Measurements from ENCODE around the gene ASB15. TPM values are rescaled to one million over a fixed set of nuclear protein-coding genes. Genes with fewer than 3 reads are reported as not detected.
"Not testable (repeated sequence)": the region's sequence is repeated elsewhere in the genome, so short reads cannot be mapped to it uniquely, and the experiment has no call there.

ASB15 gene
- total RNA-seq (10 to 100 TPM; 15.6 to 56.7 (median 39.5) TPM), polyA plus RNA-seq (23.7 TPM)
- long read RNA-seq, donor 1, transcript ASB15-205 (12 exons, 2,956 nt): major isoform, 5 of 52 reads
- long read RNA-seq, donor 1, partial matches to known transcripts: 2 of 52 reads
- long read RNA-seq, donor 1, other reads (novel, unspliced or antisense): 45 of 52 reads
- long read RNA-seq, donor 2, transcript ASB15-205 (12 exons, 2,956 nt): major isoform, 5 of 25 reads
- long read RNA-seq, donor 2, partial matches to known transcripts: 3 of 25 reads
- long read RNA-seq, donor 2, other reads (novel, unspliced or antisense): 17 of 25 reads
- long read RNA-seq, donor 3, partial matches to known transcripts: 2 of 55 reads
- long read RNA-seq, donor 3, other reads (novel, unspliced or antisense): 49 of 55 reads
- long read RNA-seq, donor 4, partial matches to known transcripts: 0 of 36 reads
- long read RNA-seq, donor 4, other reads (novel, unspliced or antisense): 34 of 36 reads

DNA sequence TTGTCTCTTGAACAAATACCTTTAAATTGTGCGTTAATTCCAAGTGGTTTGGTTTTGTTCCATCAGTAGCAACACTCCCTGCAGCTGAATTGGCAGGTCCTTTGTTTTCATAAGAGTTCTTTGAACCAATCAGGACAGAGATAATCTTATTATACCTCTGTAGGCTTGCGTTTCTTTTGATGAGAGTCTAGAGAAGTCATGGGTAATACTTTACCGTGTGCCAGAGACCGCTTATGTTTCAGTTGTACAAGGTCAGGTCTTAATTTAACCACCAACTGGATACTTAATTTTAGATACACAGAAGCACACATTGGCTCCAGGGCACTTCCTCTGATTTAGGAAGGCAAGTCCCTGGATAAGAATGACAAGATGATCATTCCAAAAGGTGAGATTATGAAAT, at the start of gene ASB15:
TSS of gene ASB15 (plus strand) at position 292 of the 400 bp plus-strand sequence. CDS start 12,682 bp downstream, outside the sequence.
- Histone ChIP-seq H3K4me1 (ENCODE audit: control insufficient read depth, insufficient read depth, low read length) (no peaks in the 10 kb centered on the region), H3K4me3 (ENCODE audit: low read length) (peak within 1 kb of the TSS; percentile 48), H3K27me3 (ENCODE audit: control insufficient read depth, insufficient read depth) (no peaks in the 10 kb centered on the region), H3K9me3 (ENCODE audit: control insufficient read depth, low read length) (no peaks in the 10 kb centered on the region), H3K27ac (ENCODE audit: low read length) (peak within 1 kb of the TSS; percentile 52)
- intact Hi-C loops (cut with DNase I): no loop called here
- peak; percentile 88 to 91 for ATAC-seq
- DNase-seq: no peak
- 55% methylated on average over 4 of the region's 4 CpGs for WGBS

DNA sequence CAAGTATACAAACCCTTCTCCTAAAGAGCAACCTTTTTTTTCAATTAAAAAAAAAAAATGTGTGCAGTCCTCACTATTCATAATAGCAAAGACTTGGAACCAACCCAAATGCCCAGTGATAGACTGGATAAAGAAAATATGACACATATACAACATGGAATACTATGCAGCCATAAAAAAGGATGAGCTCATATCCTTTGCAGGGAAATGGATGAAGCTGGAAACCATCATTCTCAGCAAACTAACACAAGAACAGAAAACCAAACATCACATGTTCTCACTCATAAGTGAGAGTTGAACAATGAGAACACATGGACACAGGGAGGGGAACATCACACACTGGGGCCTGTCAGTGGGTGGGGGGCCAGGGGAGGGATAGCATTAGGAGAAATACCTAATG, 49.5 kb upstream of the ASB15 start:
- H3K27ac ChIP-seq (ENCODE audit: low read length); ATAC-seq; H3K9me3 ChIP-seq (ENCODE audit: control insufficient read depth, low read length); H3K27me3 ChIP-seq (ENCODE audit: control insufficient read depth, insufficient read depth); intact Hi-C loops (cut with DNase I); DNase-seq; H3K4me1 ChIP-seq (ENCODE audit: control insufficient read depth, insufficient read depth, low read length); H3K4me3 ChIP-seq (ENCODE audit: low read length): not testable (repeated sequence)

DNA sequence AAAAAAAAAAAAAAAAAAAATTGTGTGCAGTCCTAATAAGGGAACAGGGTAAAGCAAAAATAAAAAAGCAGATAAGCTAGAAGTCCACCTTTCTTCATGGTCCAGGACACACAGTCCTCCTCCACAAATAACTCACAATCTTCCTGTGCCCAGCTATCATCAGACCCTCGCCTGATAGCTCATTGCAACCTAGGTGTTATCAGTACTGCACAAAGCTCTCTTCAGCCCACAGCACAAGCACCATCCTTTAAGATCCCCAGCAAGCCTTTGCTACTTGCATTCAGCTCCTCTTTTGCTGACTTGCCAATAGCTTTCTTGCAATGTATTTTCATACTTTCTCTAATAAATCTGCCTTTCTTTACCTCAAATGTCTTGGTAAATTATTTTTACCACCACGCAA, 49.0 kb upstream of the ASB15 start:
- peaks cover 4% of the 10 kb centered on the region for H3K4me1 ChIP-seq (ENCODE audit: control insufficient read depth, insufficient read depth, low read length)
- ATAC-seq (peak in 1 of 2 donors; percentile 75), DNase-seq (no peak)
- H3K9me3 ChIP-seq (ENCODE audit: control insufficient read depth, low read length): no peaks in the 10 kb centered on the region
- no peaks in the 10 kb centered on the region for H3K27me3 ChIP-seq (ENCODE audit: control insufficient read depth, insufficient read depth)
- peak overlapping the region; percentile 58 for H3K27ac ChIP-seq (ENCODE audit: low read length)
- no peak overlapping the region for H3K4me3 ChIP-seq (ENCODE audit: low read length)
- intact Hi-C loops (cut with DNase I): no loop called here
- WGBS: 83% methylated on average over 2 of the region's 2 CpGs

DNA sequence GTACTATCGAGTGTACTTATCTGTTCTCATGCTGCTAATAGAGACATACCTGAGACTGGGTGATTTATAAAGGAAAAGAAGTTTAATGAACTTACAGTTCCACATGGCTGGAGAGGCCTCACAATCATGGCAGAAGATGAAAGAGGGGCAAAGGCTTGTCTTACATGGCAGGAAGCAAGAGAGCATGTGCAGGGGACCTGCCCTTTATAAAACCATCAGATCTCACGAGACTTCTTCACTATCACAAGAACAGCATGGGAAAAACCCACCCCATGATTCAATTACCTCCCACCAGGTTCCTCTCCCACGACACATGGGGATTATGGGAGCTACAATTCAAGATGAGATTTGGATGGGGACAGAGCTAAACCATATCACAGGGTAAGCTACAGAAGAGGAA, 48.5 kb upstream of the ASB15 start:
- no peak for DNase-seq
- H3K4me1 ChIP-seq (ENCODE audit: control insufficient read depth, insufficient read depth, low read length): peaks cover 4% of the 10 kb centered on the region
- peak overlapping the region; percentile 17 for H3K27ac ChIP-seq (ENCODE audit: low read length)
- H3K9me3 ChIP-seq (ENCODE audit: control insufficient read depth, low read length): no peaks in the 10 kb centered on the region
- no peak for ATAC-seq
- no peaks in the 10 kb centered on the region for H3K27me3 ChIP-seq (ENCODE audit: control insufficient read depth, insufficient read depth)
- H3K4me3 ChIP-seq (ENCODE audit: low read length): no peak overlapping the region
- 72% methylated on average over 3 of the region's 3 CpGs for WGBS
- intact Hi-C loops (cut with DNase I): no loop called here

DNA sequence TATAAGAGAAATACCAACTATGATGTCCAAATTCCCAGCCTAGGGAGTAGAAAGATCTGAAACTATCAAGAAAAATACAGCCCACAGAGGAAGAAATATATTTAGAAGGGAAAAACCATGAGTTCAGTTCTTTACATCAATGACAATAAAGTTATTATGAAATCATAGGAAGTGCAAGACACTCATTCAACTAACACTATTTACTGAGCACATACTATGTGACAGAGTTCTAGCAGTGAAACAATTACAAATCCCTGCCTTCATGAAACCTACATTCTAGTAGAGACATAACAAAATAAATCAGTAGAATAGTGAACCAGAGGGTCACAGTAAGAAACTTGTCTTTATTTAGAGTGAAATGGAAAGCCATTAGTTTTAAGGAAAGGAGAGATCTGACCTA, 46.1 kb upstream of the ASB15 start:
- no peak overlapping the region for H3K27ac ChIP-seq (ENCODE audit: low read length)
- H3K4me1 ChIP-seq (ENCODE audit: control insufficient read depth, insufficient read depth, low read length): peaks cover 4% of the 10 kb centered on the region
- no peak for ATAC-seq
- H3K4me3 ChIP-seq (ENCODE audit: low read length): peak overlapping the region; percentile 89
- H3K27me3 ChIP-seq (ENCODE audit: control insufficient read depth, insufficient read depth): no peaks in the 10 kb centered on the region
- intact Hi-C loops (cut with DNase I): no loop called here
- DNase-seq: no peak
- no peaks in the 10 kb centered on the region for H3K9me3 ChIP-seq (ENCODE audit: control insufficient read depth, low read length)

DNA sequence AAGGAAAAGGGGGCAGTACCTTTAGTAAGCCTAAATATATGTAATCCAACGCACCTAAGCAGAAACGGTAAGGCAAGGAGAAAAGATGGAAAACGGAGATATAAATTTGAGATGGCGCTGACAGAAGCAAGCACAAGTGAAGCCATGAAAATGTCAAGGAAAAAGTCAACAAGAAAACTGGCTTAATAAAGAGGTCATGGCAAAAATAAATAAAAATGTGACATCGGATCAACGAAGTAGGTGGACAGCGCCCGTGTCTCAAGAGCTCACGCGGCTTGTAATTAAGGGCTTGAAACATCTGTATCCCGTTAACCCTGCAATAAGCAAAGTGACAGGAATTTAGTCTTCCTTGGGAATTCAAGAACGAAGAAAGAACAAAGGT, 44.6 kb upstream of the ASB15 start:
- ATAC-seq: peak; percentile 4 to 12
- WGBS: 3% methylated on average over 12 of the region's 12 CpGs
- intact Hi-C loops (cut with DNase I): no loop called here

DNA sequence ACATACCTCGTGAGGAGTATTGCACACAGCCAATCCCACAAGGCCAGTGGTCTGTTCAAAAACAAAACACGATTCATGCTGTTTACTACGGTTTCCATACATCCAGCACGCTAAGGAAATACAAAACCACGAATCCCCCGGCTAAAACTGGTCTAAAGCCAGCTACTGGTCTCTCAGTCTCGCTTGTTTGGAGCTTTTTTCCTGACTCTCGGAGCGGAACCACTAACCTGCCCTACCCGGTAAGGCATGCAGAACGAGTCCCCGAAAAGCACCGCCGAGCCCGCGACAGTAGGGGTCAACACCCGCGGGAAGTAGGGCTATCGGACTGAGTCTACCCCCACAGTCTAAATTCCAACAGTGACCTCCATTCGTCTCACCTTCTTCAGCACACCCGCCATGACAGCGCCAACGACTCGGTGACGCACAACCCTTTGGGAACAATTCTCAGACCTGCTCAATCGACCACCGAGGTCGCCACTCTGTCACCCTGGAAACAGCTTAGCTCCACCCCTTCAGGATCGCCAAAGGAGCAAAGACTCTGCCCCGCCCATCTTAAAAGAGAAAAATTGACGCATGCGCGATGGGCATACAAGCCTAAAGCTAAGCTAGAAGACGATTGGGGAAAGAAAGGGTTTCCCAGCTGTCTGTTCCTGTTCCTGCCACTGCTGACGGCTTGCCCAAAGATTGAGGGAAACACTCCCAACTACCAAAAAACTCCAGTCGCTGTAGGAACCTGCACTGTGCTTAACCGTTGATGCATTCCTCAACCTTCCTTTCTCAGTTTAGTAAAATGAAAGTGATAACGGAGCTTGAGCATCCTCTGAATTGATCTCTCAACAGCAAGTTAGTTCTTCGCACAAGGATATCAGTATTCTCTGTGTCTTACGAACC, 44.0 kb upstream of the ASB15 start, which contains the start of gene NDUFA5:
TSS of gene NDUFA5 (minus strand) at position 421 of the 891 bp plus-strand sequence. CDS start at position 398, 23 bp downstream.
- ATAC-seq (peak; percentile 99), DNase-seq (peak; percentile 97)
- Histone ChIP-seq H3K4me1 (ENCODE audit: control insufficient read depth, insufficient read depth, low read length) (peaks cover 4% of the 10 kb centered on the region), H3K9me3 (ENCODE audit: control insufficient read depth, low read length) (no peaks in the 10 kb centered on the region), H3K4me3 (ENCODE audit: low read length) (peak within 1 kb of the TSS; percentile 89), H3K27me3 (ENCODE audit: control insufficient read depth, insufficient read depth) (no peaks in the 10 kb centered on the region), H3K27ac (ENCODE audit: low read length) (peak within 1 kb of the TSS; percentile 91)
- under 1% methylated on average over 40 of the region's 40 CpGs for WGBS
- intact Hi-C loops (cut with DNase I): no loop called here

More for the DNA sequence above, 44.6 kb upstream of the ASB15 start:
- Histone ChIP-seq H3K9me3 (ENCODE audit: control insufficient read depth, low read length) (no peaks in the 10 kb centered on the region), H3K4me3 (ENCODE audit: low read length) (peak overlapping the region; percentile 89), H3K27me3 (ENCODE audit: control insufficient read depth, insufficient read depth) (no peaks in the 10 kb centered on the region), H3K4me1 (ENCODE audit: control insufficient read depth, insufficient read depth, low read length) (peaks cover 4% of the 10 kb centered on the region), H3K27ac (ENCODE audit: low read length) (peak overlapping the region; percentile 91)
- peak in 1 of 3 donors; percentile 18 for DNase-seq

DNA sequence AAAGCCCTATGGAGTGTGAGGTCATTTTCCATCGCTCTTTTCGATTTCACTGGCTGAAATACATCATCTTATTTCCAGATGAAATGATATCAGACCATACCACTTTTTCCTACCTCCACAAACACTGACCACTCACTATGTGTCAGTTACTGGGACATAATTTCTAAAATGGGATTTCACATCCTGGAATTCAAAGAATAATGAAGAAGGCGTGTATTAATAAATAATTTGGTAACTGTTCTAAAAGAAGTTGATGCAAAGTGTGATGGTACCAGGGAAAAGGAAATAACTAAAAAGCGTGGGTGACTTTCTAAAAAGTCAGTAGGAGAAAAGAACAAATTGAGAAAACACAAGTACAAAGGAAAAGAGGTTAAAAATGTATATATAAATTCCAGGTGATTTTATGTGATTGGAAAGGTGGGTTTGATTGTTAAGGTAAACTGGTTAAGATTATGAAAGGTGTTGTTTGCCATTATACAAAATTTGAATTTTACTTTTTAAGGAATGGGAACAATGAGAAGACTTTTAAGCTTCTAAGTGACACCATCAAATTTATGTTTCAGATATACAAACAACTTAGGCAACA, 43.2 kb upstream of the ASB15 start:
- H3K4me1 ChIP-seq (ENCODE audit: control insufficient read depth, insufficient read depth, low read length): peaks cover 4% of the 10 kb centered on the region
- intact Hi-C loops (cut with DNase I): no loop called here
- no peak for DNase-seq
- WGBS: 42% methylated on average over 4 of the region's 4 CpGs
- H3K4me3 ChIP-seq (ENCODE audit: low read length): peak overlapping the region; percentile 89
- no peaks in the 10 kb centered on the region for H3K27me3 ChIP-seq (ENCODE audit: control insufficient read depth, insufficient read depth)
- no peak for ATAC-seq
- H3K27ac ChIP-seq (ENCODE audit: low read length): peak overlapping the region; percentile 80
- H3K9me3 ChIP-seq (ENCODE audit: control insufficient read depth, low read length): no peaks in the 10 kb centered on the region

DNA sequence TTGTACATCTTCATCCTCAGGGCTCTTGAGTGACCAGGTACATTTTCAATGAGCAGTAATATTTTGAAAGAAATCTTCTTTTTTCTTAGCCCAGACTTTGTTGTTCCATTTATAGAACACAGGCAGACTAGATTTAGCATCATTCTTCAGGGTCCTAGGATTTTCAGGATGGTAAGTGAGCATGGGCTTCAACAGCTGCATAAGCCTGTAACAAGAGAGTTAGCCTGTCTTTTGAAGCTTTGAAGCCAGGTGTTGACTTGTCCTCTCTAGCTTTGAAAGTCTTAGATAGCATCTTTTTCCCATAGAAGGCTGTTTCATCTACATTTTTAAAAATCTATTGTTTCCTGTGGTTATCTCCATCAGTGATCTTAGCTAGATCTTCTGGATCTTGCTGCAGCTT, 39.5 kb upstream of the ASB15 start:
- Histone ChIP-seq H3K9me3 (ENCODE audit: control insufficient read depth, low read length) (no peaks in the 10 kb centered on the region), H3K4me3 (ENCODE audit: low read length) (no peak overlapping the region), H3K27ac (ENCODE audit: low read length) (no peak overlapping the region), H3K4me1 (ENCODE audit: control insufficient read depth, insufficient read depth, low read length) (no peaks in the 10 kb centered on the region), H3K27me3 (ENCODE audit: control insufficient read depth, insufficient read depth) (no peaks in the 10 kb centered on the region)
- intact Hi-C loops (cut with DNase I): no loop called here
- ATAC-seq (no peak), DNase-seq (no peak)

DNA sequence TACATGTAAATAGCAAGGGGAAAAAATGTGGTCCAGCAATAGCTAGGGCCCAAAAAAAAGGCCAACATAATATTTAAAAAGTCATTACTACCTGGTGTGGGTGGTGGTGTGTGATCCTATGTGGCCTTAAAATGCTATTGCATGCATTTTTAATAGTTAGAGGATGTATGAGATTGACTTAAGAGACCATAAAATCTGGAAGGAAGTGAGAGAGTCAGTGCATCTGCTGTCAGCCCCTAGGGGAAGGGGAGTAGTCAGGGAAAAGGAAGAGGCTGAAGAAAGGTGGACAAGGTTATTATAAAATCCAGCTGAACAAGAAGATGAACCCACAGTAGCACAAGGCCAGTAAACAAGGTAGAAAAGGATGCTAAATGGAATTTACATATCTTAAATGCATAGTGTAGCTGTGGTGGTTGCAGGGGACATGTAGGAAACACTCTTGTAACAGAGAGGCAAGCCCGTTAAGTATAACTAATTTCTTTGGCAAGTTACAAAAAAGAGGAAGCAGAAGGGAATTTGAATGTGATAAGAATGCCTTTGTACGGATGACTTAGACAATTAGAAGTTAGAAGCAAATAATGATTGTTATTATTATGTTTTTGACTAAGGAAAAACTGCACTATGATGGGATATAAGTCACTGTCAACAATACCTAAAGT, 32.1 kb upstream of the ASB15 start:
- 29% methylated on average over 2 of the region's 2 CpGs for WGBS
- no peak overlapping the region for H3K27ac ChIP-seq (ENCODE audit: low read length)
- no peaks in the 10 kb centered on the region for H3K27me3 ChIP-seq (ENCODE audit: control insufficient read depth, insufficient read depth)
- ATAC-seq (no peak), DNase-seq (no peak)
- no peaks in the 10 kb centered on the region for H3K4me1 ChIP-seq (ENCODE audit: control insufficient read depth, insufficient read depth, low read length)
- no peak overlapping the region for H3K4me3 ChIP-seq (ENCODE audit: low read length)
- no peaks in the 10 kb centered on the region for H3K9me3 ChIP-seq (ENCODE audit: control insufficient read depth, low read length)
- intact Hi-C loops (cut with DNase I): no loop called here
